ENCODE measurements around the gene PSMG1.
"Not testable (repeated sequence)": the region's sequence is repeated elsewhere in the genome, so short reads cannot be mapped to it uniquely, and the experiment has no call there.

The PSMG1 gene

DNA sequence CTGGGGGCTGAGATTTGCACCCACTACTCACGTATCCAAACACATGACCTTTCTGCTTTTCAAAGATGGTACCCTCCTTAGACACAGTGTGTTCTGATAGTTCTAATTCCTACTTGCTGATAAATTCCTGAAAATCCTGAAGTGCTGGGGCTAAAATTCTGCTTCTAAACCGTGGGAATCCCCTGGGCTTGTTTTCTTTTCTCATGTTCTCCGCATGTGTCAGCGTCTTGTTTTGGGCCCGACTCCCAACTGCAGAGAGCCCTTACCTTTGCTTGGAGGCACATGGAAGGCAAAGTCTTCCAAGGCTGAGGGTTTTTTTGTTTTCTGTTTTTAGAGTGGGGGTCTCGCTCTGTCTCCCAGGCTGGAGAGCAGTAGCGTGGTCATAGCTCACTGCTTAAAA is 27.2 kb downstream of the PSMG1 start:
- DNase-seq, result no peak

- DNase-seq, result no peak
These were observed 27.7 kb downstream of the PSMG1 start for GRCh38 chr21:39155578-39155977.

DNA sequence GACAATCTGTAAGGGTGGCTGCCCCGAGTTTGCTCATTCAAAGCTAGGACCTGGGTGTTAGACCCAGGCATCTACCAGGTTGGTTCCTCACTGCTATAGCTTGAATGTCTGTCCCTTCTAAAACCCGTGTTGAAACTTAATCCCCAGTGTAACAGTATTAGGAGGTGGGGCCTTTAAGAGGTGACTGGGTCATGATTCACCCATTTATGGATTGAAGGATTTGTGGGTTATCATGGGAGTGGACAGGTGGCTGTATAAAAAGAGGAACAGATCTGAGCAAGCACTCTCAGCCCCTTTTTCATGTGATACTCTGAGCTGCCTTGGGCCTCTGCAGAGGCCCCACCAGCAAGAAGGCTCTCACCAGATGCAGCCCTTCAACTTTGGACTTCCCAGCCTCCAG is 29.4 kb downstream of the PSMG1 start:
- no peak for DNase-seq

GRCh38 chr21:39153373-39153772 is 29.9 kb downstream of the PSMG1 start:
- DNase-seq, result no peak

DNA sequence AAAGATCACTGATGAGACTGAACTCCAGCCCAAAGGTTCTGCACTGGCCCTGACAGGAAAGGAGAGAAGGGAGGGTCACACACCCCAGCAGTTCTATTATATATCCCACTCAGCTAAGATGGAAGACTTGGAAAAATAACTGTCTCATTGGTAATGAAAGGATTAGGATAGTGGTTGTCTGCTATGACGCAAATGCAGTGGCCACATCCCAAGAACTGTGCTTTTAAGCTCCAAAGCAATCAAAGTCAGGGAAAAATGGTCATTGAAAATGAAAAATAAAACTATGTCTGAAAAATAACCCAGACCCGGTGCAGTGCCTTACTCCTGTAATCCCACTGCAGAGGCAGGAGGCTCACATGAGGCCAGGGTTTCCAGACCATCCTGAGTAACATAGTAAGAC is 31.0 kb downstream of the PSMG1 start:
- no peak for DNase-seq

GRCh38 chr21:39150877-39151276 is 32.4 kb downstream of the PSMG1 start:
- no peak for DNase-seq

DNA sequence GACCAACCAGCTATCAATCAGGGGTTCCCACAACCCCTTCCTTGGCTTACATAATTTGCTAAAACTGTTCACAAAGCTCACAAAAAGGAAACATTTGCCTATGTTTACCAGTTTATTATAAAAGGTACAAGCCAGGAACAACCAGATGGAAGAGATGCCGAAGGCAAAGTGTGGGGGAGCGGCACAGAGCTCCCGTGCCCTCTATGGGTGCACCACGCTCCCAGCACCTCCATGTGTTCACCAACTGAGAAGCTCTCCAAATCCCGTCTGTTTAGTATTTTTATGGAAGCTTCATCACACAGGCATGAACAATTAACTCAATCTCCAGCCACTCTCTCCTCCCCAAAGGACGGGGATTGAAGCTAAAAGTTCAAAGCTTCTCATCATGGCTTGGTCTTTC is 32.9 kb downstream of the PSMG1 start:
- DNase-seq, result no peak

DNA sequence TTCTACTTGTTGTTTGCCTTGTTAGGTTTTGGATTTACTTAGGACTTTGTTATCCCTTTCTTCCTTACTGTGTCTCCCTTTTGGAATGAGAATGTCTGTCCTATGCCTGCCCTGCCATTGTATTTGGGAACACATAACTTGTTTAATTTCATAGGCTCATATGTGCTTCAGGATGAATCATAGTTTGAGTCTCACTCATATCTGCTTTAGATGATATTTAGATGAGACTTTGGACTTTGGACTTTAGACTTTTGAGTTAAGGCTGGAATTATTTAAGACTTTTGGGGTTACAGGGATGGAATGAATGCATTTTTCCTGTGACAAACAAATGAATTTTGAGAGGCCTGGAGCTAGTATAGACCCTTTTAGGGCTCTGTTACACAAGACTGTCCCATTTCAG is 33.4 kb downstream of the PSMG1 start:
- no peak for DNase-seq

DNA sequence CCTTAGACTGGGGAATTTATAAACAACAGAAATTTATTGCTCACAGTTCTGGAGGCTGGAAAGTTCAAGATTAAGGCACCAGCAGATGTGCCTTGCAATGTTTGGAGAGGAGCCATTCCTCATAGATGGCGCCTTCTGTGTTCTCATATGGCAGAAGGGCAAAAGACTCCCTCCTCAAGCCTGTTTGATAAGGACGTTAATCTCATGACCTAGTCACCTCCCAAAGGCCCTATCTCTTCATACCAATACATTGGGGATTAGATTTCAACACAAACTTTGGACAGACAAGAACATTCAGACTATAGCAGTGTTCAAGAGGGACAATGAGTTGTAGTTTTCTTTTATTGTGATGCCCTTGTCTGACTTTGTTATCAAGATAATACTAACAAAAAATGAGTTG is 34.3 kb downstream of the PSMG1 start:
- DNase-seq, result no peak

DNA sequence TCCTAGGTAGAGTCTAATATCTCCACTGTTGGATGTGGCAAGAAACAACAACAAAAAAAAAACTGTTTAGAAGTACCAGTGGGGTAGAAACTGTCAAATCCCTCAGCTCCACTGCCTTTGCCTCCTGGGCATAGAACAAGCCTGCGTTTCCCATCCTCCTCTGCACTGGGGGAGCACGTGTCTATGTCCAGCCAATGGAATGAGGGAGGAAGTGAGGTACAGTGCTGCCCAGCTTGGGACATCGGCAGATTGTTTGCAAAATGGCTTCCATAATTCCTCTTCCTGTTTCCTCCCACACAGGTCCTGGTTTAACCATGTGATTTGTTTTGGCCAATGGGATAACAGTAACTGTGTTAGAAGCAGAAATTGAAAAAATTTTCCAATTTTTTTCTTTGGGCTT is 39.1 kb downstream of the PSMG1 start:
- no peak for DNase-seq

GRCh38 chr21:39142972-39143371 is 40.3 kb downstream of the PSMG1 start:
- no peak for DNase-seq

DNA sequence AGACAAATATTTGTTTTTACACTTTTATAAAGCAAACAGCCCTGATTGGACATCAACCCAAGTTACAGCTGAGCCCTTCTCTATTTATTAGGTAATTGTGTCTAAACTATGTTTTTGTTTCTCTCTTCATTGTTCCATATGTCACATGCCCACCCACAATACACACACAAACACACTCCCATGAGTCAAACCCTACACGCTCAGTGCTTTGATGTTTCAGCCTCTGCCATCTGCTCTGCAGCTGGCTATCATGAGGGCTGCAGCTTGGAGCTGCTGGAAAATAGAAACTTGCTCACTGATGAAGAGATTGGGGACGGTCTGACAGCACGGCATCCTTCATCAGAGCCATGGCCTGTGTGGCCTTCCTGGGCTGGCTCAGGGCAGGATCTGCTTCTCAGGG is 41.7 kb downstream of the PSMG1 start:
- no peak for DNase-seq

DNA sequence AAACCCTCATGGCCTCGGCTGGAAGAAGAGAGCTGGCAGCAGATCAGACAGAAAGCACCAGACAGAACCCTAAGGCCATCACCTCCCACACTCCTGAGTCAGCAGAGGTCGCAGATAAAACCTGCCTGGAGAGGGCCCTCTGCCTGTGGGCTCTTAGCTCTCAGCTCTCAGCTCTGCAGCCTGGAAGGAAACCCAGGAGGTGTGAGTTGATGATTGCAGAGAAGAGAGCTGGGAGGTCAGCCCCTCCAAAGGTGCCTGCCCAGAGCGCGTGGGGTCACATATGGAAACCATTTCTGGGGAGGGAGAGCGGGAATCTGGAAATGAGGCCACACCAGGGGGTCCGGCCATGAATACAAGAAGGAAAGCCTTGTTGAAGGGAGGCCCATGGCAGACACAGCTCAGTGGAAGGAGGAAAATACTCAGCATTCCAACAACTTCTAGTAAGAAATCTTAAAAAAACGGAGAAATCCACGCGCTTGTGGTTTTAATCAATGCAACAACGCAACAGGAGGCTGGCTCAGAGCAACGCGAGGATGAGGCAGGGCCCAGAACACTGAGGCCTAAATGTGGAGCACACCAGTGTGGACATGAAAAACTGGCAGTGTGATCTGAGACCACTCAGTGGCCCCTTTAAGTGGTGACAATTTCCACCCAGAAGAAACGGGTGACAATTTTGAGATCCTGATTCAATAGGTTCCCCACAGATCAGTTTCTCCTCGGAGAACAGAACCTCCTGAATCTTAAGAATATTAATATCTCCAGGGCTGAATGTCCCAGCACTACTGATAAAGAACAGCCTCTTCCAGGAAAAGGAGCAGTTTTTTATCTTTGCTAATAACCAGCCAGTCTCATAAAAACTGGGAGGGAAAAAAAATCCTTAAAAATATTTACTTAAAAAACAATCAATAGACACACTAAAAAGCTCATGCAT is 45.7 kb downstream of the PSMG1 start:
- DNase-seq, result no peak

DNA sequence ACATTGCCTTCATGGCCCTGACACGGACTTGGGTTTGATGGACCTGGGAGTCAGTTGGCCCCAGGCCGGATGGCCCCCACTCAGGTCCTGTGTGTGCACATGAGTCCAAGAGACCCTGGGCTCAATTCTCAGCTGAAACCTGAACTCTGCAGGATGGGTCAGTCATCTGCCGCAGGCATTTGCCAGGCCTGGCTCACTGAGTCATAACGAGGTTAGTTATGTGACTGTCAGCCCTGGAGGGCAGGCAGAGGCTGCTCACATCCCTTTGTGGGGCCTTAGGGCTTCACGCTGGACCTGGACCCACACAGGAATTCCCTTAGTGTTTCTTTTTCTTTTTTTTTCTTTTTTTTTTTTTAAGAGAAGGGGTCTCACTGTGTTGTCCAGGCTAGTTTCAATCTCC is 46.5 kb downstream of the PSMG1 start:
- no peak for DNase-seq

DNA sequence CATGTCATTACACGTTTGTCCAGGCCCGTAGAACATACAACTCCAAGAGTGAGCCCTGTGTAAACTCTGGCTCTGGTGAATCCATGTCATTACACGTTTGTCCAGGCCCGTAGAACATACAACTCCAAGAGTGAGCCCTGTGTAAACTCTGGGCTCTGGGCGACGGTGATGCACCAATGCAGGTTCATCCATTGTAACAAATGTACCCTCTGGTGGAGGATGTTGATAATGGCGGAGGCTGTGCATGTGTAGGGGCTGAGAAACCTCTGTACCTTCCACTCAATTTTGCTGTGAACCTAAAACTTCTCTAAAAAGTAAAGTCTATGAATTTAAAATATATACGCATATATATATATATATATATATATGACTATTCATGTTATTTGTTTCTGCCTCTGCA is 47.1 kb downstream of the PSMG1 start:
- not testable (repeated sequence) for DNase-seq

DNA sequence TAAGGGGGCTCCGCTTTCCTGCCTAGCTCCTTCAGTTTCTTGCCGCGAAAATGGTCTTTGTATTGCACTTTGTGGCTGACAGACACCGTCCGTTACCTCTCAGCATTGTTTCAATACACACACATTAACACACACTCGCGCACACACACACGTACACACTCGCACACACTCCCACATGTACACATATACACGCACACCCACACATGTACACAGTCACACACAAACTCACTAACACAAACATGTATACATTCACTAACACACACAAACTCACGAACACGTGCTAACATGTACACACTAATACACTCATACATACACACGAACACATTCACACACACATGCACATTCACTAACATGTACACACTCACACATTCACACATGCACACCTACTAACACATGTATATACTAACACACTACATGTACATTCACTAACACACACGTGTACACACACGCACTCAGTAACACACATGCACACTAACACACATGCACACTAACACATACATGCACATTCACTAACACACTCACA is 48.9 kb downstream of the PSMG1 start:
- DNase-seq, result no peak

DNA sequence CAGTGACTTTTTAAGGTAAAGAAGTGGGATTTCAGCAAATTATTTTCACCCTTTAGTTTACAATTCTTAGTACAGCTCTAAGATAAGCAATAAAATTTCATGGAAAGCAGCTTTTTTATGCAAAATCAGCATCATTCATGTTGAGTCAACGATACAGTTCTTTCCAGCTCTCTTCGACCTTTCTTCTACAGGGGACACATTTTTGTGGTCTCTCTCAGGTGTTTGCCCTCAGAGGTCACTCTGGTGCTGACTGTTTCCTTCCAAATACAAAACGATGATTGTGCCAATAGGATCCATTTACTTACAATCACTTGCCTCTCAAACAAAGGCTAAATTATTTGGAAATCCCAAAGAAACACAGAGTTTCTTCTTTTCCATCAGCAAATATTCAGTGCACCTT is 51.0 kb downstream of the PSMG1 start:
- no peak for DNase-seq

- no peak for DNase-seq
These were observed 51.5 kb downstream of the PSMG1 start for GRCh38 chr21:39131791-39132190.

DNA sequence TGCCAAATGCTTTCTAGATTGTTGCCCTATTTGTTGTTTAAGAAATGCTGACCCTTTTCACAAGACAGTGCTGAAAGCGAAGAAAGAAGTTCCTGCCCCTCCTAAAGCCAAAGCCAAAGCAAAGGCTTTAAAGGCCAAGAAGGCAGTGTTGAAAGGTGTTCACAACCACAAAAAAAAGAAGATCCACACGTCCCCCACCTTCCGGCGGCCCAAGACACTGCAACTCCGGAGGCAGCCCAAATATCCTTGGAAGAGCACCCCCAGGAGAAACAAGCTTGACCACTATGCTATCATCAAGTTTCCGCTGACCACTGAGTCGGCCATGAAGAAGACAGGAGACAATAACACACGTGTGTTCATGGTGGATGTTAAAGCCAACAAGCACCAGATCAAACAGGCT is 55.7 kb downstream of the PSMG1 start:
- no peak for DNase-seq

DNA sequence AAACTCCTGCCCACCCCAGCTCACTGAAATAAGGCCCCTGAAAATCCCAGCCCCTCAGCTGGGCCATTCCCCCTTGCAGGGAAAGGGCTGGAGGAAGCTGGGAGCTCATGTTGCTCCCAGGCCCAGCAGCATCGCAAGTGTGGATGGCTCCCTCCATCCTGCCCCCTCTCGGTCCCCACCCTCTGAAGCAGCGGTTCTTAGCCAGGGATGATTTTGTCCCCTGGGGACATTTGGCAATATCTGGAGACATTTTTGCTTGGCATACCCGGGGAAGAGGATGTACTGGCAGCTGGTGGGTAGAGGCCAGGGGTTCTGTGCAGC is 56.8 kb downstream of the PSMG1 start:
- no peak for DNase-seq

DNA sequence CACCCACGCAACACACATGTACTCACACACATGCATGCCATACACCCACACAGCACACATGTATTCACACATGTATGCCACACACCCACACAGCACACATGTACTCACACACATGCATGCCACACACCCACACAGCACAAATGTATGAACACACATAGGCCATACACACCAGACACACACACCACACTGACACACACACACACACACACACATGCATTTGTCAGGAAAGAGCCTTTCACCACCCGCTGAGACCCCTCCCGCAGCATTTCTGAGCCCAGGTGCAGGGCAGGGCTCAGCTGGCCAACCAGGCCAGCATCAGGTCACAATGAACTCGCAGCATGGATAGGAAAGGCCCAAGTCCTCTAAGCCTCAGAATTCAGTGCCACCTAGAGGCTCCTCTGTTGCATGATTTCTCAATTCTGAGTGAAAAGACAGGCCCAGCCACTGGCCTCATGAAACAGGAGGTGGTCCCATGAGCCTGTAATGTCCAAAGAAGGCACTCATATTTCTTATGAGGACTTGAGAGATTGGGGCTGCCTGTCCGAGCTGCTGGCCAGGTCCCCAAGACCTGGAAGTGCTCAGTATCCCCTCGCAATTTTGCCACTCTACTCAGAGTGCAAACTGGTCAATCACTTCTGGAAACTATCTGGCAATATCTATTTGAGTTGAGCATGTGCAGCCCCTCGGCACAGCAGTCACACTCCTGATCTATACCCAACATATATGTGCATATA is 57.3 kb downstream of the PSMG1 start:
- peak in 4 of 14 donors; percentile 4 to 15 (median 14) for DNase-seq
